HL-60/S4 treated with retinoic acid at 250 ng/mL for 4 days and 3 days (cell line): ENCODE results near the gene ITIH5.

Experiments used
- in situ Hi-C: fragments of 300-500 bp; cut with MboI; formaldehyde crosslinking; loops from 2 replicates; pipeline ENCODE4 v1.7.0; 2022; ENCODE audit warnings: low sequenced_read_pairs

The ITIH5 gene

GRCh38 chr10:7525314-7526016, 141.3 kb downstream of the ITIH5 start:
- in situ Hi-C loops = no loop called here

- in situ Hi-C loops = no loop called here
These were observed 143.1 kb downstream of the ITIH5 start for GRCh38 chr10:7523656-7524055.

GRCh38 chr10:7520507-7521485, 146.0 kb downstream of the ITIH5 start:
- in situ Hi-C loops = no loop called here

GRCh38 chr10:7519351-7519750, 147.4 kb downstream of the ITIH5 start:
- in situ Hi-C loops = no loop called here

- in situ Hi-C loops = no loop called here
These were observed 148.1 kb downstream of the ITIH5 start for GRCh38 chr10:7518693-7519092.

- in situ Hi-C loops = no loop called here
These were observed 151.3 kb downstream of the ITIH5 start for GRCh38 chr10:7515439-7515838.

- in situ Hi-C loops = no loop called here
These were observed 152.8 kb downstream of the ITIH5 start for GRCh38 chr10:7513936-7514335.

GRCh38 chr10:7513455-7513854, 153.3 kb downstream of the ITIH5 start:
- in situ Hi-C loops = no loop called here

- in situ Hi-C loops = no loop called here
These were observed 154.3 kb downstream of the ITIH5 start for GRCh38 chr10:7512487-7512886.

- in situ Hi-C loops = no loop called here
These were observed 155.2 kb downstream of the ITIH5 start for GRCh38 chr10:7511612-7512011.
